Astrocyte of the spinal cord (primary cell): ENCODE measurements around the gene NDC80.
A peak's percentile ranks its signal among the peaks of the same experiment; 100 is the strongest.
"Not testable (repeated sequence)": the region's sequence is repeated elsewhere in the genome, so short reads cannot be mapped to it uniquely, and the experiment has no call there.

Experiments used
- DNase-seq: peaks from one replicate; pipeline ENCODE4 v3.0.0; 2011; ENCODE audit warnings: low read depth, low spot score
- H3K4me3 ChIP-seq: 2 replicates; pipeline ENCODE4 v1.5.1; 2011; ENCODE audit warnings: low read depth, mild to moderate bottlenecking, low read length, moderate library complexity
- CTCF ChIP-seq: IDR thresholded peaks from 2 replicates; pipeline ENCODE4 v1.5.1; 2012; ENCODE audit warnings: low read depth, mild to moderate bottlenecking, low read length, inconsistent platforms
- in situ Hi-C: cut with HindIII; loops from 2 replicates; pipeline ENCODE4 v1.10.0; 2017; ENCODE audit warnings: low sequenced_read_pairs

NDC80 gene

GRCh38 chr18:2571200-2572170, at the start of gene NDC80, which contains the start of gene METTL4:
Gene NDC80, plus strand, starts transcription at chr18:2571557. Its CDS starts 1,429 bp downstream, at chr18:2572986.
Gene METTL4, minus strand, starts transcription at chr18:2571505. Its CDS starts 4,289 bp downstream, at chr18:2567216.
- in situ Hi-C loops = no loop called here

DNA sequence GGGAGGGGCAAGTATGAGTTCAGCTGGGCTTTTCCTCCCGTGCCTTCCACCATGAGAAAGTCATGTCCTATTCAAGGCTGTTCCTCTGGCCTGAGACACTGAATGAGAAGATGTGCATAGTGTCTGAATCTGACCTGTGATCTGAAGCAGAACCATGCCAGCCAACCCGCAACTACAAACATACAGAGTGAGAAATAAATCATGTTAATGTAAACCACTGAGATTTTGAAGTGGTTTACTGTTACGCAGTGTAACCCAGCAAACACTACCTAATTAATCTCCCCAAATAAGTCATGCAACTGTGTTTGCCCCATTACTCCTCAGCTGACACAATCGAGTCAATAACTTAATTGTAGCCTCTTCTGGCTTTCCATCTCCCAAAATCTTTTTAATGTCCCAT, 49.2 kb upstream of the NDC80 start:
- no peak for TF ChIP-seq CTCF
- no peak for DNase-seq
- no peak overlapping the region for H3K4me3 ChIP-seq
- in situ Hi-C loops = no loop called here

More at GRCh38 chr18:2571200-2572170, at the start of gene NDC80, which contains the start of gene METTL4:
- peak within 1 kb of the TSS; percentile 85 for H3K4me3 ChIP-seq
- peak; percentile 94 for DNase-seq
- no peak for TF ChIP-seq CTCF

DNA sequence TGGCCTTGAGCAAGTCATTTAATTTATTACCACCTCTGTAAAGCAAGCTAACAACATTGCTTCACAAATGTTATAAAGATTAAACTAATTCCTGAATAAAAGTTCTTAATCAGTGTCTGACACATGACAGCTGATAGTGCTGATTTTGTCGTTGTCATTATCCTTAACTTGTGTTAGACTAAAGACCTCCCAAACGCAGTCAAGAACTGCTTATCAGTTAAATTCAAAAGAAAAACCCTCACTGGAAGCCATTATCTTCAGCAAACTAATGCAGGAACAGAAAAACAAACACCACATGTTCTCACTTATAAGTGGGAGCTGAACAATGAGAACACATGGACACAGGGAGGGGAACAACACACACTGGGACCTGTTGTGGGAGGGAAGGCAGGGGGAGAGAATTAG, 46.6 kb upstream of the NDC80 start:
- DNase-seq, in situ Hi-C loops, H3K4me3 ChIP-seq: not testable (repeated sequence)

- no peak overlapping the region for H3K4me3 ChIP-seq
- TF ChIP-seq CTCF = no peak
- in situ Hi-C loops = no loop called here
- DNase-seq = no peak
These were observed 45.0 kb upstream of the NDC80 start for GRCh38 chr18:2526329-2526728.

GRCh38 chr18:2529154-2529553, 42.2 kb upstream of the NDC80 start:
- TF ChIP-seq CTCF = no peak
- no peak overlapping the region for H3K4me3 ChIP-seq
- in situ Hi-C loops = no loop called here
- DNase-seq = peak; percentile 85

- no peak overlapping the region for H3K4me3 ChIP-seq
- in situ Hi-C loops = no loop called here
- DNase-seq = no peak
- TF ChIP-seq CTCF = no peak
These were observed 39.6 kb upstream of the NDC80 start for GRCh38 chr18:2531751-2532150.

DNA sequence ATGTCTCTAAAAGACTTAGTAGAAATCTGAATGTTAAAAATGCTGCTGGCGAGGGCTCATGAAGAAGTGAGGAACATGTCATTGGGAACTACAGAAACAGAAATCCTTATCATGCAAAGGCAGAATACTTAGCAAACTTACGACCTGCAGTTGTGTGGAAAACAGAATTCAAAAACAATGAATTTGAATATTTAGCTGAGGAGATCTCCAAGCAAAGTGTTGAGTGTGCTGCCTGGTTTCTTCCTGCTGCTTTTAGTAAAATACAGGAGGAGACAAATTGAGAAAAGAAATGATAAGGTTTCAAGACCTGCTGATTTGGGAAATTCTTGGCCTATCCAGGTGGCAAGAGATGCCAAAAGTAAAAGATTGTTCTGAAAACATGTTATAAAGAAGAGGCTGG, 38.6 kb upstream of the NDC80 start:
- TF ChIP-seq CTCF = no peak
- no peak overlapping the region for H3K4me3 ChIP-seq
- no peak for DNase-seq
- in situ Hi-C loops = no loop called here
